Measurements from ENCODE around the gene CUL1.
A peak's percentile ranks its signal among the peaks of the same experiment; 100 is the strongest.

The CUL1 gene

GRCh38 chr7:148770004-148770403, 71.3 kb downstream of the CUL1 start:
- no peak for DNase-seq

GRCh38 chr7:148772297-148773089, 73.8 kb downstream of the CUL1 start:
- no peak for DNase-seq

- DNase-seq = peak; percentile 18
Observed at GRCh38 chr7:148773334-148773733, 74.6 kb downstream of the CUL1 start.

GRCh38 chr7:148774471-148774870, 75.8 kb downstream of the CUL1 start:
- no peak for DNase-seq

GRCh38 chr7:148782757-148783456, 84.2 kb downstream of the CUL1 start:
- DNase-seq = no peak

- no peak for DNase-seq
Observed at GRCh38 chr7:148783801-148784527, 85.3 kb downstream of the CUL1 start.

GRCh38 chr7:148787571-148788295, 89.0 kb downstream of the CUL1 start:
- DNase-seq = no peak

GRCh38 chr7:148789220-148789619, 90.5 kb downstream of the CUL1 start:
- no peak for DNase-seq

- no peak for DNase-seq
Observed at GRCh38 chr7:148790131-148790726, 91.5 kb downstream of the CUL1 start.

- no peak for DNase-seq
Observed at GRCh38 chr7:148790850-148791249, 92.1 kb downstream of the CUL1 start.

- no peak for DNase-seq
Observed at GRCh38 chr7:148791546-148791945, 92.8 kb downstream of the CUL1 start.

- DNase-seq = no peak
Observed at GRCh38 chr7:148793590-148793989, 94.9 kb downstream of the CUL1 start.

GRCh38 chr7:148794476-148794875, 95.8 kb downstream of the CUL1 start:
- no peak for DNase-seq

- DNase-seq = no peak
Observed at GRCh38 chr7:148796841-148797240, 98.1 kb downstream of the CUL1 start.

GRCh38 chr7:148799893-148800555, 101.3 kb downstream of the CUL1 start:
- no peak for DNase-seq

- DNase-seq = no peak
Observed at GRCh38 chr7:148800677-148801076, 102.0 kb downstream of the CUL1 start.

- no peak for DNase-seq
Observed at GRCh38 chr7:148802101-148802493, 103.4 kb downstream of the CUL1 start.

GRCh38 chr7:148803094-148803493, 104.4 kb downstream of the CUL1 start:
- DNase-seq = no peak

- no peak for DNase-seq
Observed at GRCh38 chr7:148804343-148805235, 105.9 kb downstream of the CUL1 start.

GRCh38 chr7:148806187-148806586, 107.5 kb downstream of the CUL1 start:
- no peak for DNase-seq

GRCh38 chr7:148807436-148807835, 108.7 kb downstream of the CUL1 start:
- DNase-seq = no peak

Data from effector CD4-positive, alpha-beta T cell (primary cell).